Kidney epithelial cell (primary cell): ENCODE results near the gene CD36. TPM values are rescaled to one million over a fixed set of nuclear protein-coding genes. Genes with fewer than 3 reads are reported as not detected.

Source experiments
- DNase-seq: peaks from one replicate; pipeline ENCODE4 v3.0.0-alpha.2; 2010; ENCODE audit warnings: low read depth
- H3K27me3 ChIP-seq: 2 replicates; pipeline ENCODE4 v1.6.0; 2011; ENCODE audit warnings: low read length; ENCODE audit not compliant: control insufficient read depth, insufficient read depth
- H3K36me3 ChIP-seq: 2 replicates; pipeline ENCODE4 v1.5.1; 2011; ENCODE audit warnings: low read length; ENCODE audit not compliant: control insufficient read depth, insufficient read depth
- H3K4me3 ChIP-seq: 2 replicates; pipeline ENCODE4 v1.5.1; 2011; ENCODE audit warnings: low read depth, mild to moderate bottlenecking, control low read depth, low read length
- total RNA-seq: library from RNA; depleted of rRNA; stranded (reverse); fragments of >200 nt; gene quantifications from 2 replicates; pipeline ENCODE4 v1.2.3, GENCODE V29; 2015
- TF ChIP-seq, protein P1 (sequence below): IDR thresholded peaks from 2 replicates; pipeline ENCODE4 v1.5.1; 2011; ENCODE audit warnings: mild to moderate bottlenecking, moderate library complexity, low read length, control low read depth, inconsistent platforms; ENCODE audit not compliant: insufficient read depth, poor library complexity, severe bottlenecking

CD36 gene
- total RNA-seq, 1 donor from 2014 or later = not detected

DNA sequence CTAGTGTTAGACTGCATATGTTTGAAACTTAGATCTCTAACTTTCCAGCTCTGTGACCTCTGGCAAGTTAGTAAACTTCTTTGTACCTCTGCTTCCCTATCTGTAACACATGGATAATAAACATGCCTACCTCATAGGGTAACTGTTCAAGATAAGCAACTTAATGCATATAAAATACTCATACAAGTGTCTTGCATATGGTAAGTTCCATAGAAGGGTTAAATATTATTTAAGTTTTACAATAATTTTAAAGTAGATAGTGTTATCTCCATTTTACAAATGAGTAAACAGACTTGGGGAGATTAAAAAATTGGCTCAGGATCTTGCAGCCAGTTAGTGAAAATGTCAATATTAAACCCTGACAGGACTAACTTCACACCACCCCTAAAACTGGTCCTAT lies 30.1 kb upstream of the CD36 start:
- Histone ChIP-seq H3K36me3 (no peaks in the 10 kb centered on the region), H3K27me3 (no peaks in the 10 kb centered on the region), H3K4me3 (no peak overlapping the region)
- TF ChIP-seq, protein P1, sequence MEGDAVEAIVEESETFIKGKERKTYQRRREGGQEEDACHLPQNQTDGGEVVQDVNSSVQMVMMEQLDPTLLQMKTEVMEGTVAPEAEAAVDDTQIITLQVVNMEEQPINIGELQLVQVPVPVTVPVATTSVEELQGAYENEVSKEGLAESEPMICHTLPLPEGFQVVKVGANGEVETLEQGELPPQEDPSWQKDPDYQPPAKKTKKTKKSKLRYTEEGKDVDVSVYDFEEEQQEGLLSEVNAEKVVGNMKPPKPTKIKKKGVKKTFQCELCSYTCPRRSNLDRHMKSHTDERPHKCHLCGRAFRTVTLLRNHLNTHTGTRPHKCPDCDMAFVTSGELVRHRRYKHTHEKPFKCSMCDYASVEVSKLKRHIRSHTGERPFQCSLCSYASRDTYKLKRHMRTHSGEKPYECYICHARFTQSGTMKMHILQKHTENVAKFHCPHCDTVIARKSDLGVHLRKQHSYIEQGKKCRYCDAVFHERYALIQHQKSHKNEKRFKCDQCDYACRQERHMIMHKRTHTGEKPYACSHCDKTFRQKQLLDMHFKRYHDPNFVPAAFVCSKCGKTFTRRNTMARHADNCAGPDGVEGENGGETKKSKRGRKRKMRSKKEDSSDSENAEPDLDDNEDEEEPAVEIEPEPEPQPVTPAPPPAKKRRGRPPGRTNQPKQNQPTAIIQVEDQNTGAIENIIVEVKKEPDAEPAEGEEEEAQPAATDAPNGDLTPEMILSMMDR = no peak
- DNase-seq = no peak

DNA sequence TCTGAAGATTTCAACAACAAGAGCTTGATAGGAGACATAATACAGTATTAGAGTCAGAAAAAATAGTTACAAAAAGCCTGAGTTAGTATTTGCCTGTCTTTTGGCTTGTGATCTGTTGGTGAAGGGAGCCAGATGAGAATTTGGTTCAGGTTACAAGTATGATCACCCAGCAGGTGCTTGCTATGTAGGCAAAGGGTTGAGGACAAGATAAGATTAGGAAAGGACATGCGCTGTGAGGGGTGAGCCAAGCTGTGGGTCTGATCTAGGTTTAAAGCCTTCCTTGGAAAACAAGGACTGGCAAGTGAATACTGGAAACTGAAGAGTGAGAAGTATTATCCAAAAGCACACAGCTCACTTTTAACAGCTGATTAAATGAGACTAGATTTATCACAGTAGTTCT lies 28.7 kb upstream of the CD36 start:
- DNase-seq = no peak

DNA sequence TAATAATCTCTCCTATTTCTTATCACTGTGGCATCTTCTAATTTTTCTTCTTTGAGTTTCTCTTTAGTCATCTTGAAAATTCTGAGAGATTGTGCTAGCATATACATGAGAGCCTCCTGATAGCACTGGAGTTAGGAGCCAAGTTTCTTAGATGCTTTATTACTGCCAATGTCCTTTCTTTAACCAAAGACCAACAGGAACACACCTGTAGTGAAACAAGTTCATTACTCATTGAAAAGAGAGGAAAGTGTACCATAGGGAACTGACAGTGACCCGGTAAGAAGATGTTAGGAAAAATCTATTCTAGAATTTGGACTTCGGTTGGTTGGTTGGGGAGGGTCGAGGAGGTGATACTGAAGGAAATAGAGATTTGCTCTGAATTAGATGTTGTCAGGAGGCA lies 27.1 kb upstream of the CD36 start:
- Histone ChIP-seq H3K36me3 (no peaks in the 10 kb centered on the region), H3K27me3 (no peaks in the 10 kb centered on the region), H3K4me3 (no peak overlapping the region)
- no peak for DNase-seq
- TF ChIP-seq, protein P1 = no peak

More for the DNA sequence above, 28.7 kb upstream of the CD36 start:
- H3K4me3 ChIP-seq = no peak overlapping the region
- TF ChIP-seq, protein P1 = no peak
- H3K27me3 ChIP-seq = no peaks in the 10 kb centered on the region
- no peaks in the 10 kb centered on the region for H3K36me3 ChIP-seq

DNA sequence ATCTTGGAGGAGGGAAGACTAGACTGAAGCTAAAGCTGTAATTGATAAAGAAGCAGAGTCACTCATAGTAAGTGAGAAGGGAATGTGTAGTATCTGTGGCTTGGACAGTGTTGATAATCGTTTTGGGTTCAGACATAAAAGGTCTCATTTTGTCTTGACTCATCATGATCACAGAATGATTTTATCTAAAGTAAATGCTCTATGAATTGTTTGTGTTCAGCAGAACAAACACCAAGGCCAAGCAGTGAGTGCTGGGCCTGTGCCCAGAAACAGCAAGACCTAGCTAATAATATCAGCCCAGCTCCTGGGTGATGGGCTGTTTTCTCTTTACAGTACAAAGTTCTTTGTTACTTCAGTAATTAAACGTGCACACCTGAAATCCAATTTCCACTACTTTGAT lies 26.7 kb upstream of the CD36 start:
- Histone ChIP-seq H3K36me3 (no peaks in the 10 kb centered on the region), H3K4me3 (no peak overlapping the region), H3K27me3 (no peaks in the 10 kb centered on the region)
- TF ChIP-seq, protein P1 = no peak
- no peak for DNase-seq

DNA sequence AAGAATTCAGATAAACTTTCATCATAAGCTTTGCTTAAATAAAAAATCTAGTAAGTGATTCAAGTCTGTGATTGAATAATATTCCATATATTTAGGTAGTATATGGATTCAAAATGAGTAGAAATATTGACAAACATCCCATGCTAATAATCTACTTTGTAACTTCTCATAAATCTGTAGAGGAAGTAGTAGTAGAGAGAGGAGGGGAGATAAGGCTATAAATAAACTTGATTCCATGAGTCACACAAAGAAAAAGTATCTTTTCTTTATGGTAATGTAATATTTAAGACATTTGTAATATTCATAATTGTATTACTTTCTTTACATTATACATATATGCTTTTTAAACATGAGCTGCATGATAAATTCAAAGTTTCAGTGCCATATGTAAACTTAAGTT lies 25.6 kb upstream of the CD36 start:
- no peak for DNase-seq
- no peak overlapping the region for H3K4me3 ChIP-seq
- TF ChIP-seq, protein P1 = no peak
- no peaks in the 10 kb centered on the region for H3K27me3 ChIP-seq
- no peaks in the 10 kb centered on the region for H3K36me3 ChIP-seq

DNA sequence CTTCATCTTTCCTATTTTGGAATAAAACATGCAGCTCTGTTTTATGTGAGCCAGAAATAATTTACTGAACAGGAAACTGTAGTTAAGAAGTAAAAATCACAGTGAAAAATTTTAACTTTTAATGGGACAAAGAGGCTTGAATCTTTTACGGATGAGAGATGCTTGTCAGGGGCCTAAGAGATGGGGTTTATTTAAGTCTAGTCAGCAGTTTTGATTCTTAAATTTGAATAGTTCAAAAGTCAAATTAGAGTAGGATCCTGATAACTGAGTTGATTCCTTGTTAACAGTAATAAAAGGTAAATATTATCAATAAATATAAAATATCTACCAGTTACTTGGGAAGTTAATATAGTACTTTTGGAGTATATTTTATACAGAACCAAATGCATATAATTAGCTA lies 24.9 kb upstream of the CD36 start:
- H3K4me3 ChIP-seq = no peak overlapping the region
- DNase-seq = no peak
- H3K36me3 ChIP-seq = no peaks in the 10 kb centered on the region
- no peaks in the 10 kb centered on the region for H3K27me3 ChIP-seq
- TF ChIP-seq, protein P1 = no peak
